Measurements from ENCODE around the gene HCFC1.

Gene HCFC1

GRCh38 chrX:154008521-154008920 is 36.9 kb upstream of the HCFC1 start:
- DNase-seq (ENCODE audit: low spot score) = no peak
- Histone ChIP-seq H3K4me3 (ENCODE audit: low read length in 2 of 2) (no peak overlapping the region), H2AFZ (ENCODE audit: low read length) (no peak overlapping the region), H2BK5ac (ENCODE audit: low read length) (no peak overlapping the region), H3K18ac (ENCODE audit: low read length) (no peak overlapping the region), H3K4ac (ENCODE audit: low read length) (no peak overlapping the region), H3K4me2 (ENCODE audit: insufficient read depth, low read length, poor library complexity, severe bottlenecking) (no peak overlapping the region), H3K36me3 (replicated peaks in 1 of 2; ENCODE audit: control insufficient read depth in 2 of 2, insufficient read depth in 2 of 2, low read length in 2 of 2) (peaks cover 4 to 27% of the 10 kb centered on the region in 2 donors), H3K4me1 (ENCODE audit: control insufficient read depth in 2 of 2, insufficient read depth in 1 of 2, low read depth in 1 of 2, low read length in 2 of 2) (no peaks in the 10 kb centered on the region), H2AK5ac (ENCODE audit: low read depth, low read length) (no peak overlapping the region), H4K91ac (ENCODE audit: low read depth, low read length, poor library complexity) (no peak overlapping the region), H3K27ac (replicated peaks; ENCODE audit: low read length) (no peak overlapping the region), H2BK15ac (ENCODE audit: low read length) (no peak overlapping the region), H3K79me1 (ENCODE audit: low read depth, low read length) (no peaks in the 10 kb centered on the region), H3K27me3 (ENCODE audit: control insufficient read depth in 3 of 3, insufficient read depth in 3 of 3, low read depth in 1 of 3, low read length in 3 of 3) (peaks cover 0 to 27% (median 0%) of the 10 kb centered on the region in 3 experiments), H3K9me3 (replicated peaks in 1 of 2; ENCODE audit: control insufficient read depth in 2 of 2, insufficient read depth in 1 of 2, low read depth in 1 of 2, low read length in 2 of 2) (no peaks in the 10 kb centered on the region), H2BK120ac (ENCODE audit: low read depth, low read length) (no peak overlapping the region), H3K14ac (ENCODE audit: low read length) (no peak overlapping the region), H4K8ac (ENCODE audit: low read depth, low read length) (no peak overlapping the region), H3K23ac (ENCODE audit: low read depth, low read length, poor library complexity) (no peak overlapping the region), H2BK12ac (ENCODE audit: low read length) (no peak overlapping the region), H3K9ac (ENCODE audit: low read depth, low read length, poor library complexity) (no peak overlapping the region)
- WGBS, 2 donors (ENCODE audit: extremely low coverage in 2 of 2, insufficient read length in 2 of 2, insufficient replicate concordance in 1 of 2) = no CpG with 5 or more reads among the region's 4 CpGs

- Histone ChIP-seq H2BK15ac (ENCODE audit: low read length) (no peak overlapping the region), H3K14ac (ENCODE audit: low read length) (no peak overlapping the region), H3K9me3 (replicated peaks in 1 of 2; ENCODE audit: control insufficient read depth in 2 of 2, insufficient read depth in 1 of 2, low read depth in 1 of 2, low read length in 2 of 2) (no peaks in the 10 kb centered on the region), H3K18ac (ENCODE audit: low read length) (no peak overlapping the region), H2BK120ac (ENCODE audit: low read depth, low read length) (no peak overlapping the region), H3K27me3 (ENCODE audit: control insufficient read depth in 3 of 3, insufficient read depth in 3 of 3, low read depth in 1 of 3, low read length in 3 of 3) (peaks cover 0 to 30% (median 0%) of the 10 kb centered on the region in 3 experiments), H4K8ac (ENCODE audit: low read depth, low read length) (no peak overlapping the region), H3K4me3 (ENCODE audit: low read length in 2 of 2) (no peak overlapping the region), H3K4me1 (ENCODE audit: control insufficient read depth in 2 of 2, insufficient read depth in 1 of 2, low read depth in 1 of 2, low read length in 2 of 2) (peaks cover 4 to 5% of the 10 kb centered on the region in 2 donors), H3K4ac (ENCODE audit: low read length) (no peak overlapping the region), H2AK5ac (ENCODE audit: low read depth, low read length) (no peak overlapping the region), H2BK12ac (ENCODE audit: low read length) (no peak overlapping the region), H3K4me2 (ENCODE audit: insufficient read depth, low read length, poor library complexity, severe bottlenecking) (no peak overlapping the region), H3K9ac (ENCODE audit: low read depth, low read length, poor library complexity) (no peak overlapping the region), H4K91ac (ENCODE audit: low read depth, low read length, poor library complexity) (no peak overlapping the region), H3K27ac (replicated peaks; ENCODE audit: low read length) (no peak overlapping the region), H2AFZ (ENCODE audit: low read length) (no peak overlapping the region), H3K36me3 (replicated peaks in 1 of 2; ENCODE audit: control insufficient read depth in 2 of 2, insufficient read depth in 2 of 2, low read length in 2 of 2) (peaks cover 2 to 14% of the 10 kb centered on the region in 2 donors), H3K79me1 (ENCODE audit: low read depth, low read length) (no peaks in the 10 kb centered on the region), H3K23ac (ENCODE audit: low read depth, low read length, poor library complexity) (no peak overlapping the region), H2BK5ac (ENCODE audit: low read length) (no peak overlapping the region)
- WGBS, 2 donors (ENCODE audit: extremely low coverage in 2 of 2, insufficient read length in 2 of 2, insufficient replicate concordance in 1 of 2) = no CpG with 5 or more reads among the region's 20 CpGs
- no peak for DNase-seq (ENCODE audit: low spot score)
Measured at GRCh38 chrX:154006947-154007346, 35.3 kb upstream of the HCFC1 start.

- Histone ChIP-seq H3K4me1 (ENCODE audit: control insufficient read depth in 2 of 2, insufficient read depth in 1 of 2, low read depth in 1 of 2, low read length in 2 of 2) (peaks cover 5 to 9% of the 10 kb centered on the region in 2 donors), H3K23ac (ENCODE audit: low read depth, low read length, poor library complexity) (no peak overlapping the region), H3K18ac (ENCODE audit: low read length) (no peak overlapping the region), H2BK5ac (ENCODE audit: low read length) (no peak overlapping the region), H3K36me3 (replicated peaks in 1 of 2; ENCODE audit: control insufficient read depth in 2 of 2, insufficient read depth in 2 of 2, low read length in 2 of 2) (no peaks in the 10 kb centered on the region), H3K27ac (replicated peaks; ENCODE audit: low read length) (no peak overlapping the region), H3K4me2 (ENCODE audit: insufficient read depth, low read length, poor library complexity, severe bottlenecking) (no peak overlapping the region), H3K4ac (ENCODE audit: low read length) (no peak overlapping the region), H2BK12ac (ENCODE audit: low read length) (no peak overlapping the region), H3K9ac (ENCODE audit: low read depth, low read length, poor library complexity) (no peak overlapping the region), H3K27me3 (ENCODE audit: control insufficient read depth in 3 of 3, insufficient read depth in 3 of 3, low read depth in 1 of 3, low read length in 3 of 3) (peaks cover 0 to 31% (median 0%) of the 10 kb centered on the region in 3 experiments), H2AK5ac (ENCODE audit: low read depth, low read length) (no peak overlapping the region), H2BK120ac (ENCODE audit: low read depth, low read length) (no peak overlapping the region), H3K9me3 (replicated peaks in 1 of 2; ENCODE audit: control insufficient read depth in 2 of 2, insufficient read depth in 1 of 2, low read depth in 1 of 2, low read length in 2 of 2) (no peaks in the 10 kb centered on the region), H2AFZ (ENCODE audit: low read length) (no peak overlapping the region), H3K79me1 (ENCODE audit: low read depth, low read length) (no peaks in the 10 kb centered on the region), H2BK15ac (ENCODE audit: low read length) (no peak overlapping the region), H3K4me3 (ENCODE audit: low read length in 2 of 2) (no peak overlapping the region), H3K14ac (ENCODE audit: low read length) (no peak overlapping the region), H4K91ac (ENCODE audit: low read depth, low read length, poor library complexity) (no peak overlapping the region), H4K8ac (ENCODE audit: low read depth, low read length) (no peak overlapping the region)
- DNase-seq (ENCODE audit: low spot score) = no peak
- WGBS, 2 donors (ENCODE audit: extremely low coverage in 2 of 2, insufficient read length in 2 of 2, insufficient replicate concordance in 1 of 2) = no CpG with 5 or more reads among the region's 11 CpGs
Measured at GRCh38 chrX:154004315-154004714, 32.7 kb upstream of the HCFC1 start.

GRCh38 chrX:154002215-154002719 is 30.6 kb upstream of the HCFC1 start:
- no peaks in the 10 kb centered on the region for H3K79me1 ChIP-seq (ENCODE audit: low read depth, low read length)
- no peak overlapping the region for H3K4me3 ChIP-seq (ENCODE audit: low read length in 2 of 2)
- H2AK5ac ChIP-seq (ENCODE audit: low read depth, low read length) = no peak overlapping the region
- H4K8ac ChIP-seq (ENCODE audit: low read depth, low read length) = no peak overlapping the region
- H3K4me2 ChIP-seq (ENCODE audit: insufficient read depth, low read length, poor library complexity, severe bottlenecking) = no peak overlapping the region
- no peak for DNase-seq (ENCODE audit: low spot score)
- H2AFZ ChIP-seq (ENCODE audit: low read length) = peak overlapping the region; percentile 51
- peaks cover 5 to 12% of the 10 kb centered on the region in 2 donors for H3K4me1 ChIP-seq (ENCODE audit: control insufficient read depth in 2 of 2, insufficient read depth in 1 of 2, low read depth in 1 of 2, low read length in 2 of 2)
- no peak overlapping the region for H2BK12ac ChIP-seq (ENCODE audit: low read length)
- peaks cover 0 to 29% (median 0%) of the 10 kb centered on the region in 3 experiments for H3K27me3 ChIP-seq (ENCODE audit: control insufficient read depth in 3 of 3, insufficient read depth in 3 of 3, low read depth in 1 of 3, low read length in 3 of 3)
- H3K9me3 ChIP-seq (replicated peaks in 1 of 2; ENCODE audit: control insufficient read depth in 2 of 2, insufficient read depth in 1 of 2, low read depth in 1 of 2, low read length in 2 of 2) = no peaks in the 10 kb centered on the region
- H3K27ac ChIP-seq (replicated peaks; ENCODE audit: low read length) = peak overlapping the region; percentile 69
- no peak overlapping the region for H2BK120ac ChIP-seq (ENCODE audit: low read depth, low read length)
- peak overlapping the region; percentile 95 for H3K18ac ChIP-seq (ENCODE audit: low read length)
- H2BK5ac ChIP-seq (ENCODE audit: low read length) = no peak overlapping the region
- no peak overlapping the region for H3K23ac ChIP-seq (ENCODE audit: low read depth, low read length, poor library complexity)
- no peaks in the 10 kb centered on the region for H3K36me3 ChIP-seq (replicated peaks in 1 of 2; ENCODE audit: control insufficient read depth in 2 of 2, insufficient read depth in 2 of 2, low read length in 2 of 2)
- no peak overlapping the region for H2BK15ac ChIP-seq (ENCODE audit: low read length)
- H4K91ac ChIP-seq (ENCODE audit: low read depth, low read length, poor library complexity) = peak overlapping the region; percentile 79
- no CpG with 5 or more reads among the region's 17 CpGs for WGBS, 2 donors (ENCODE audit: extremely low coverage in 2 of 2, insufficient read length in 2 of 2, insufficient replicate concordance in 1 of 2)
- no peak overlapping the region for H3K4ac ChIP-seq (ENCODE audit: low read length)
- no peak overlapping the region for H3K9ac ChIP-seq (ENCODE audit: low read depth, low read length, poor library complexity)
- no peak overlapping the region for H3K14ac ChIP-seq (ENCODE audit: low read length)
